A673 (cell line): Measurements from ENCODE around the gene TMC1. TPM values are rescaled to one million over a fixed set of nuclear protein-coding genes. Genes with fewer than 3 reads are reported as not detected.

Experiments used
- BruUV-seq: library from RNA; stranded (reverse); fragments of 400-500 nt; replicated peaks from 2 replicates; lab custom pipeline; 2021; lab: Mats Ljungman, UMichigan
- CTCF ChIA-PET: fragments of 300-600 bp; sonication (Branson Sonifier 250); formaldehyde crosslinking; loops from one replicate; lab custom pipeline; 2022; ENCODE audit warnings: antibody characterized with exemption; lab: Charles Lee
- POLR2A ChIA-PET: fragments of 300-600 bp; sonication (Branson Sonifier 250); formaldehyde crosslinking; loops from one replicate; lab custom pipeline; 2022; ENCODE audit warnings: antibody characterized with exemption; ENCODE audit not compliant: low non-redundant PET; lab: Charles Lee
- DNase-seq: peaks from one replicate; pipeline ENCODE4 v3.0.0-alpha.2; 2015; ENCODE audit warnings: low spot score
- H3K27ac ChIP-seq: fragments of 200-600 bp; sonication (generic); 2 replicates; pipeline ENCODE4 v1.5.1; 2016; ENCODE audit warnings: mixed run types, low read depth, mild to moderate bottlenecking, mixed read lengths, antibody characterized with exemption, low read length; ENCODE audit not compliant: poor library complexity, severe bottlenecking
- H3K27me3 ChIP-seq: fragments of 200-600 bp; sonication (generic); replicated peaks from 2 replicates; pipeline ENCODE4 v1.6.1; 2017; ENCODE audit warnings: mixed run types, low read depth, mild to moderate bottlenecking, mixed read lengths, antibody characterized with exemption, low read length; ENCODE audit not compliant: insufficient read depth, poor library complexity
- H3K36me3 ChIP-seq: fragments of 200-600 bp; sonication (generic); 2 replicates; pipeline ENCODE4 v1.6.1; 2016; ENCODE audit warnings: mixed run types, mild to moderate bottlenecking, mixed read lengths, antibody characterized with exemption, low read length; ENCODE audit not compliant: insufficient read depth, poor library complexity, severe bottlenecking
- H3K4me1 ChIP-seq: fragments of 200-600 bp; sonication (generic); 2 replicates; pipeline ENCODE4 v1.6.1; 2017; ENCODE audit warnings: mixed run types, mild to moderate bottlenecking, mixed read lengths, antibody characterized with exemption, low read length; ENCODE audit not compliant: insufficient read depth, poor library complexity, severe bottlenecking
- H3K4me3 ChIP-seq: fragments of 200-600 bp; sonication (generic); 2 replicates; pipeline ENCODE4 v1.5.1; 2016; ENCODE audit warnings: low read depth, mixed run types, mild to moderate bottlenecking, mixed read lengths, low read length; ENCODE audit not compliant: poor library complexity, severe bottlenecking
- H3K9me3 ChIP-seq: fragments of 200-600 bp; sonication (generic); 2 replicates; pipeline ENCODE4 v1.6.1; 2016; ENCODE audit warnings: mixed run types, low read depth, mild to moderate bottlenecking, mixed read lengths, antibody characterized with exemption, low read length; ENCODE audit not compliant: poor library complexity, severe bottlenecking
- EZH2 ChIP-seq: fragments of 200-600 bp; sonication (generic); IDR thresholded peaks from 2 replicates; pipeline ENCODE4 v1.6.1; 2017; ENCODE audit warnings: borderline replicate concordance, low read depth, mild to moderate bottlenecking, mixed read lengths, antibody characterized with exemption, low read length; ENCODE audit not compliant: poor library complexity, severe bottlenecking
- intact Hi-C: fragments of 100-400 bp; cut with micrococcal nuclease; formaldehyde crosslinking; loops from one replicate; pipeline ENCODE4 v1.10.0; 2022; ENCODE audit not compliant: unreplicated experiment
- total RNA-seq: library from RNA; stranded (reverse); gene quantifications from 2 replicates; pipeline ENCODE4 v1.2.3, GENCODE V29; 2021
- TF ChIP-seq, protein P1 (sequence below): fragments of 300-800, 200-600 bp; sonication (generic); conservative IDR thresholded peaks from 2 replicates; pipeline ENCODE4 v1.5.1; 2017; ENCODE audit warnings: low read depth, mild to moderate bottlenecking, antibody characterized with exemption, low read length, moderate library complexity, mixed read lengths

TMC1 gene
- total RNA-seq, 1 experiment from 2014 or later, result 0.75 TPM

DNA sequence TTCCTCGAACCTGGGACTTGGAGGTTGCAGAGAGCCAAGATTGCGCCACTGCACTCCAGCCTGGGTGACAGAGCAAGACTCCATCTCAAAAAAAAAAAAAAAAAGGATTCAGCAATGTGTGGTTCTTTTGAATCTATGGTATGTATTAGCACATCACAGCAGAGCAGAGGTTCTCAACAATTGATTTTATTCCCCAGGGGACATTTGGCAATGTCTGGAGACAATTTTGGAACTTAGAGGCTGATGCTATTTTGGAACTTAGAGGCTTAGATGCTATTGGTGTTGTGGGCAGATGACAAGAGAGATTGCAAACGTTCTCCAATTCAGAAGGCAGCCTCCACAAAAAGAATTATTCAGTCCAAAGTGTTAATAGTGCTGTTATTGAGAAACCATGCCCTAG, 115.2 kb downstream of the TMC1 start:
- peaks cover 5% of the 10 kb centered on the region for H3K9me3 ChIP-seq
- intact Hi-C loops, result no loop called here
- ChIA-PET CTCF (no interaction called here), POLR2A (no interaction called here)
- no peaks in the 10 kb centered on the region for H3K4me1 ChIP-seq
- H3K27ac ChIP-seq, result no peak overlapping the region
- H3K4me3 ChIP-seq, result no peak overlapping the region
- no peaks in the 10 kb centered on the region for H3K36me3 ChIP-seq
- no peaks in the 10 kb centered on the region for H3K27me3 ChIP-seq
- DNase-seq, result no peak
- TF ChIP-seq, protein P1, sequence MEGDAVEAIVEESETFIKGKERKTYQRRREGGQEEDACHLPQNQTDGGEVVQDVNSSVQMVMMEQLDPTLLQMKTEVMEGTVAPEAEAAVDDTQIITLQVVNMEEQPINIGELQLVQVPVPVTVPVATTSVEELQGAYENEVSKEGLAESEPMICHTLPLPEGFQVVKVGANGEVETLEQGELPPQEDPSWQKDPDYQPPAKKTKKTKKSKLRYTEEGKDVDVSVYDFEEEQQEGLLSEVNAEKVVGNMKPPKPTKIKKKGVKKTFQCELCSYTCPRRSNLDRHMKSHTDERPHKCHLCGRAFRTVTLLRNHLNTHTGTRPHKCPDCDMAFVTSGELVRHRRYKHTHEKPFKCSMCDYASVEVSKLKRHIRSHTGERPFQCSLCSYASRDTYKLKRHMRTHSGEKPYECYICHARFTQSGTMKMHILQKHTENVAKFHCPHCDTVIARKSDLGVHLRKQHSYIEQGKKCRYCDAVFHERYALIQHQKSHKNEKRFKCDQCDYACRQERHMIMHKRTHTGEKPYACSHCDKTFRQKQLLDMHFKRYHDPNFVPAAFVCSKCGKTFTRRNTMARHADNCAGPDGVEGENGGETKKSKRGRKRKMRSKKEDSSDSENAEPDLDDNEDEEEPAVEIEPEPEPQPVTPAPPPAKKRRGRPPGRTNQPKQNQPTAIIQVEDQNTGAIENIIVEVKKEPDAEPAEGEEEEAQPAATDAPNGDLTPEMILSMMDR, result no peak
- no peak for TF ChIP-seq EZH2
- BruUV-seq, result no TSS peak

DNA sequence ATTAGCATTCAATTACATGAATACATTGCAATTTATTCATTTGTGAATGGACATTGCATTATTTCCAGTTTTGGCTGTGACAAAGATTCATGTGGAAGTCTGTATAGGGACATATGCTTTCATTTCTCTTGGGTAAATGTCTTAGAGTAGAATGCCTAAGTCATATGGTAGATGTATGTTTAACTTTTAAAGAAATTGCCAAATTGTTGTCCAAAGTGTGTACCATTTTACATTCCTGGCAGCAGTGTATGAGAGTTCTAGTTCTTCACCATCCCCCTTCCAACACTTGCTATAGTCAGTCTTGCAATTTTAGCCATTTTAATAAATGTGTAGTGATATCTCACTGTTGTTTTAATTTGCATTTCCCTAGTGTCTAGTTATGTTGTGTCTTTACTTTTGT, 122.2 kb downstream of the TMC1 start:
- no peaks in the 10 kb centered on the region for H3K4me1 ChIP-seq
- no peak overlapping the region for H3K4me3 ChIP-seq
- no peaks in the 10 kb centered on the region for H3K27me3 ChIP-seq
- H3K9me3 ChIP-seq, result no peaks in the 10 kb centered on the region
- ChIA-PET CTCF (no interaction called here), POLR2A (no interaction called here)
- intact Hi-C loops, result no loop called here
- BruUV-seq, result no TSS peak
- DNase-seq, result no peak
- no peak overlapping the region for H3K27ac ChIP-seq
- no peaks in the 10 kb centered on the region for H3K36me3 ChIP-seq
- TF ChIP-seq EZH2, result no peak
- TF ChIP-seq, protein P1, result no peak

DNA sequence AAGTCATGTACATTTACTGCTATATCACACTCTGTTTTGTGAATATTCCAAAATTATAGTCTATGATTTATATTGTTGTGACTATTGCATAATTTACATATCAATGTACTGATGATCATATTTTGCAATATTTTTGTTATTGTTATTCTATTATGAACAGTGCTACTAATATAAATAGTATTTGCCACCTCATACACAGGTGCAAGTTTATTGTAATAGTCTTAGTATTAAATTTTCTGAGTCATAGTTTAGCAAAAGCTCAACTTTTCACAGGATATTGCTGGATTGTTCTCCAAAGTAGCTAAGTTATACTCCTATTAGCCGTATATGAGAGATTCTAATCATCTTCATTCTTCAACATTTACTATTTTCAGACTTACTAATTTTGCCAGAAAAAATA, 124.7 kb downstream of the TMC1 start:
- no peaks in the 10 kb centered on the region for H3K4me1 ChIP-seq
- no peaks in the 10 kb centered on the region for H3K27me3 ChIP-seq
- POLR2A ChIA-PET, result no interaction called here
- DNase-seq, result no peak
- no TSS peak for BruUV-seq
- H3K36me3 ChIP-seq, result no peaks in the 10 kb centered on the region
- no peak overlapping the region for H3K27ac ChIP-seq
- intact Hi-C loops, result no loop called here
- CTCF ChIA-PET, result no interaction called here
- no peak overlapping the region for H3K4me3 ChIP-seq
- TF ChIP-seq EZH2, result no peak
- TF ChIP-seq, protein P1, result no peak
- H3K9me3 ChIP-seq, result no peaks in the 10 kb centered on the region
